ENCODE results near the gene ECSCR. TPM values are rescaled to one million over a fixed set of nuclear protein-coding genes. Genes with fewer than 3 reads are reported as not detected.
A peak's percentile ranks its signal among the peaks of the same experiment; 100 is the strongest.

ECSCR gene
- total and polyA plus RNA-seq, 10 of the 15 experiments (the other 5 are each of a cell fraction or from before 2014, with no cell fraction given): 0.15 to 0.83 (median 0.23) TPM; not detected in 3

DNA sequence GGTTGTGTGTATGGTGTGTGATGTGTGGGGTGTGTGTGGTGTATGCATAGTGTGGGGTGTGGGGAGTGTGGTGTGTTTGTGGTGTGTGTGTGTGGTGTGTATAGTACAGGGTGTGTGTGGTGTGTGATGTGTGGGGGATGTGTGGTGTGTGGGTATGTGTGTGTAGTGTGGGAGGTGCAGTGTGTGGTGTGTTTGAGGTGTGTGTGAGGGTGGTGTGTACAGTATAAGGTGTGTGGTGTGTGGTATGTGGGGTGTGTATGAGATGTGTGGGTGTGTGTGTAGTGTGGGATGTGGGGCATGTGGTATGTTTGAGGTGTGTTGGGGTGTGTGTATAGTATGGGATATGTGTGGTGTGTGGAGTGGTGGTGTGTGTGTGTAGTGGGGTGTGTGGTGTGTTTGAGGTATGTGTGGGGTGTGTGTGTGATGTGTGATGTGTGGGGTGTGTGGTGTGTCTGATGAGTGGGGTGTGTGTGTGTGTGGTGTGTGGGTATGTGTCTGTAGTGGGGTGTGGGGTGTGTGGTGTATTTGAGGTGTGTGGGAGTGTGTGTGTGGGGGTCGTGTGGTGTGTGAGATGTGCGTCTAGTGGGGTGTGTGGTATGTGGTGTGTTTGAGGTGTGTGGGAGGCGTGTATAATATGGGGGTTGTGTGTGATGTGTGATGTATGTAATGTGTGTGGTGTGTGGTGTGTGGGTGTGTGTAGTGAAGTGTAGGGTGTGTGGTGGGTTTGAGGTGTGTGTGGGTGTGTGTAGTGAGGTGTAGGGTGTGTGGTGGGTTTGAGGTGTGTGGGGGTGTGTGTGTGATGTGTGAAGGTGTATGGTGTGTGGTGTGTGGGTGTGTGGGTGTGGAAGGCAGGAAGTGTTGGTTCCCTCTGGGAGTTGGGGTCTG, 8.6 kb downstream of the ECSCR start:
- no TSS peak for BruUV-seq (replicated peaks)
- no peak overlapping the region for H3K9ac ChIP-seq (ENCODE audit: control insufficient read depth, insufficient read depth, low read length)
- ATAC-seq (peak; percentile 10), DNase-seq (ENCODE audit: low read depth, low spot score) (no peak), FAIRE-seq (no peak)
- H3K27me3 ChIP-seq (replicated peaks in 1 of 2; ENCODE audit: control insufficient read depth in 2 of 2, insufficient read depth in 2 of 2, low read length in 1 of 2): no peaks in the 10 kb centered on the region
- no peaks in the 10 kb centered on the region for H3K79me2 ChIP-seq (ENCODE audit: control insufficient read depth, insufficient read depth, low read length)
- no peak overlapping the region for H3K27ac ChIP-seq (ENCODE audit: control insufficient read depth, insufficient read depth)
- no peaks in the 10 kb centered on the region for H3K36me3 ChIP-seq (ENCODE audit: control insufficient read depth in 2 of 2, insufficient read depth in 2 of 2, low read length in 1 of 2)
- H3K9me3 ChIP-seq (replicated peaks; ENCODE audit: control insufficient read depth, insufficient read depth, low read length): no peaks in the 10 kb centered on the region
- intact Hi-C loops (cut with micrococcal nuclease; ENCODE audit: unreplicated experiment): no loop called here
- in situ Hi-C loops (cut with MboI): no loop called here
- no peak overlapping the region for H3K4me3 ChIP-seq
- ChIA-PET POLR2A (interaction anchor here (1.4 kb wide), 1 partner anchor 17 kb away, joined by 11 read pairs; no protein-coding TSS in a partner anchor), RAD21 (ENCODE audit: unreplicated experiment) (no interaction called here), SMC1A (ENCODE audit: uncharacterized antibody, unreplicated experiment) (no interaction called here), CTCF (interaction anchor here (0.7 kb wide), 1 partner anchor 178 kb away, joined by 3 read pairs; no protein-coding TSS in a partner anchor)
- peaks cover 37% of the 10 kb centered on the region for H3K4me1 ChIP-seq (ENCODE audit: control insufficient read depth, insufficient read depth, low read length)
- no peak overlapping the region for H3K4me2 ChIP-seq (ENCODE audit: control insufficient read depth, insufficient read depth)
- no peaks in the 10 kb centered on the region for H4K20me1 ChIP-seq (ENCODE audit: control insufficient read depth, insufficient read depth)
- H2AFZ ChIP-seq (ENCODE audit: control insufficient read depth, low read depth, low read length): no peak overlapping the region
- 0% methylated on average over 3 of the region's 3 CpGs for WGBS (ENCODE audit: insufficient coverage, insufficient replicate concordance, low lambda C conversion rate, missing lambda C conversion rate)
- TF ChIP-seq YY1 (IDR thresholded peaks at IDR 0.05; ENCODE audit: low read depth, low read length): no peak; the same call in 1 of the 2 replicates
- TF ChIP-seq SMARCA5 (IDR thresholded peaks at IDR 0.05): peak; percentile 55; the same call in 1 of the 2 replicates
- TF ChIP-seq, protein P1, sequence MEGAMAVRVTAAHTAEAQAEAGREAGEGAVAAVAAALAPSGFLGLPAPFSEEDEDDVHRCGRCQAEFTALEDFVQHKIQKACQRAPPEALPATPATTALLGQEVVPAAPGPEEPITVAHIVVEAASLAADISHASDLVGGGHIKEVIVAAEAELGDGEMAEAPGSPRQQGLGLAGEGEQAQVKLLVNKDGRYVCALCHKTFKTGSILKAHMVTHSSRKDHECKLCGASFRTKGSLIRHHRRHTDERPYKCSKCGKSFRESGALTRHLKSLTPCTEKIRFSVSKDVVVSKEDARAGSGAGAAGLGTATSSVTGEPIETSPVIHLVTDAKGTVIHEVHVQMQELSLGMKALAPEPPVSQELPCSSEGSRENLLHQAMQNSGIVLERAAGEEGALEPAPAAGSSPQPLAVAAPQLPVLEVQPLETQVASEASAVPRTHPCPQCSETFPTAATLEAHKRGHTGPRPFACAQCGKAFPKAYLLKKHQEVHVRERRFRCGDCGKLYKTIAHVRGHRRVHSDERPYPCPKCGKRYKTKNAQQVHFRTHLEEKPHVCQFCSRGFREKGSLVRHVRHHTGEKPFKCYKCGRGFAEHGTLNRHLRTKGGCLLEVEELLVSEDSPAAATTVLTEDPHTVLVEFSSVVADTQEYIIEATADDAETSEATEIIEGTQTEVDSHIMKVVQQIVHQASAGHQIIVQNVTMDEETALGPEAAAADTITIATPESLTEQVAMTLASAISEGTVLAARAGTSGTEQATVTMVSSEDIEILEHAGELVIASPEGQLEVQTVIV (IDR thresholded peaks at IDR 0.05; ENCODE audit: borderline replicate concordance, partially characterized antibody): peak; percentile 23
- TF ChIP-seq FOXK2 (IDR thresholded peaks at IDR 0.05): peak; percentile 5; the same call in 1 of the 2 replicates
- TF ChIP-seq SP1 (IDR thresholded peaks at IDR 0.05; ENCODE audit: low read depth, low read length): no peak
- 0 out of 2 replicates have a peak, but pooled peaks have one; percentile 3 for TF ChIP-seq HSF1 (IDR thresholded peaks at IDR 0.05; ENCODE audit: low read depth, low read length)
- no peak for TF ChIP-seq NFYB (IDR thresholded peaks at IDR 0.05; ENCODE audit: insufficient read depth, low read depth, low read length)
- TF ChIP-seq NFYA (IDR thresholded peaks at IDR 0.05; ENCODE audit: borderline replicate concordance, low read depth, low read length): no peak
- TF ChIP-seq IKZF2 (IDR thresholded peaks at IDR 0.05): peak; percentile 90 to 94
- TF ChIP-seq HDAC6 (IDR thresholded peaks at IDR 0.05; ENCODE audit: unreplicated experiment): no peak
- no peak for TF ChIP-seq CEBPZ (IDR thresholded peaks at IDR 0.05; ENCODE audit: low read depth, low read length)
- TF ChIP-seq FOXM1 (IDR thresholded peaks at IDR 0.05; ENCODE audit: low read depth, low read length): no peak
- TF ChIP-seq CBX5 (IDR thresholded peaks at IDR 0.05; ENCODE audit: low read depth): no peak
- TF ChIP-seq HDGF (IDR thresholded peaks at IDR 0.05): peak; percentile 92
- TF ChIP-seq SIX5 (IDR thresholded peaks at IDR 0.05; ENCODE audit: low read depth, low read length, severe bottlenecking): no peak

Measured in GM12878 (cell line).